ENCODE data around the gene ZNF653.

ZNF653 gene

DNA sequence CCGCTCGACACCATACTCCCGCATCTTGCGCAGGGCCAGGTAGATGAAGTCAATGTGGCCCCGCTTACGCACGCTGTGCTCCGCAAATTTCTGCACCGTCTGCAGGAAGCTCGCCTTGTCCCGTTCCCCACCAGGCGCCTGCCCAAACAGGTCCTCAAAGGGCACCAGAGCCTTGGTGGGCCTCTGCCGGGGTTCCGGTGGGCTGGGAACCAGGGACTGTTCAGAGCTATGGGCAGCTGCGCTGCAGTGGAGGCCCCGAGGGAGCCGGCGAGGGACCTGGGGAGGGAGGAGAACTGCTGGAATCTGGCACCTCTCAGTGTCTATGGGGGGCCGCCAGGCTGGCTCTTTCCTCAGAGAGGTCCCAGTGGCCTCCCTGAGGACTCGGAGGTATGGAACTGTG lies 8.3 kb upstream of the ZNF653 start:
- no peak for DNase-seq

DNA sequence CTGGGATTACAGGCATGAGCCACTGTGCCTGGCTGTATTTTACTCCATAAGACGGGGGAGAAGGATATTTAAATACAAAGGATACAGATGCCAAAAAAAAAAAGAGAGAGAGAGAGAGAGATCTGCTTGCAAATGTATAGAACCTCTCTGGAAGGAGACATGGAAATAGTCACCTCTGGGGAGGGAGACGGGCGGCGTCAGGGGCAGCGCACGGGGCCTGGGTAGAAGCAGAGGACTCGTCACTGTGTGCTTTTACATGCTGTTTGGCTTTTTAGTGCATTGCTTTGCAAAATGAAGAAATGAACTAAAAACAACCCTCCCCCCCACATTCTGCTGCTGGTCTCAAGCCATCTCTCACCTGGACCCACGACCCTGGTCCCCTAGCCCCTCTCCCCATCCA lies 4.8 kb upstream of the ZNF653 start:
- DNase-seq = no peak

DNA sequence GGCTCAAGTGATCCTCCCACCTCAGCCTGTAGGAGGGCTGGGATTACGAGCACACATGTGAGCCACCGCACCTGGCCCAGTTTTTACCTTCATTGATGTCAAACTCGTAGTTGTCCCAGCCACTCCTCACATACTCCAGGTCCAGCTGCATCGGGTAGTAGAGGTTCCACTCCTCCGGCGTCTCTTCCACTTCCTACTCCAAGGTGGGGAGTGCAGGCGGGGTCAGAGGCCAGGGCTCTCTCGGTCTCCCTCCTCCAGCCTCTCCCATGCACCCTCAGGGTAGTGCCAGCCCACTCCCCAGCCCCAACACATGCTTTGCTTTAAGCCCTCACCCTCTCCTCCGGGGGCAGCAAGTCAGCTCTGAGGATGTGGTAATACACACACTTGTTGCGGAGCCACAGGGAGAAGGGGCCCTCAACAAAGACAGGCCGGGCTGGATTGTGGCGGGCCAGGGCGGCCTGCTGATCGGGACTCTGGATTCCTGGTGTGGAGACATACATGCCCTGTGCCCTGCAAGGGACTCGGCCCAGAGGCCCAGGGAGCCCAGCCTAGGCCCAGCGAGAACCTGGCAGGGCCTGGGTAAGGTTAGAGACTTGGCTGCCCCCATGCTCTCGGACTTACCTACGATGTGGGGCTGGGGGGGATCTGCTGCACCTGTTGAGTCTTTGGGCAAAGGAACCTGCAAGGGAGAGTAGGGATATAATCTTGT lies 1.9 kb upstream of the ZNF653 start:
- no peak for DNase-seq

GRCh38 chr19:11506967-11507366 lies 1.3 kb upstream of the ZNF653 start:
- DNase-seq = no peak

- DNase-seq = peak; percentile 19
These were observed 489 bp upstream of the ZNF653 start for GRCh38 chr19:11506101-11506555.

GRCh38 chr19:11505032-11505503 lies 571 bp downstream of the ZNF653 start:
- DNase-seq = peak; percentile 98

GRCh38 chr19:11504502-11505031 lies 1.1 kb downstream of the ZNF653 start:
- no peak for DNase-seq

GRCh38 chr19:11499890-11500420 lies 5.7 kb downstream of the ZNF653 start:
- DNase-seq = no peak

DNA sequence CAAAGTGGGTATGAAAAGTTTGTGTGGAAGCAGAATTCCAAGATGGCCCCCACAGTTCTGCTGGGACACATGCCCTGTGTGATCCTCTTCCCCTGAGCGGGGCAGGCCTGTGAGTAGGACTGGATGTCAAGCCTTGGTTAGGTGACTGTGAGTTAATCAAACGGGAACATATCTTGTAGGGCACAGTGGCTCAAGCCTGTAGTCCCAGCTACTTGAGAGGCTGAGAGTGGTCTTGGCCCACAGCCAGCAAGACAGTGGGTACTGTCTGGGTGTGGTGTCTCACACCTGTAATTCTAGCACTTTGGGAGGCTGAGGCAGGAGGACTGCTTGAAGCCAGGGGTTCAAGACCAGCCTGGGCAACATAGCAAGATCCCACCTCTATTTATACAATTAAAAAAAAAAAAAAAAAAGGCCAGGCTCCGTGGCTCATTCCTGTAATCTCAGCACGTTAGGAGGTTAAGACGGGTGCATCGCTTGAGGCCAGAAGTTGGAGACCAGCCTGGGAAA lies 6.4 kb downstream of the ZNF653 start:
- DNase-seq = no peak

- peak; percentile 78 for DNase-seq
These were observed 9.1 kb downstream of the ZNF653 start for GRCh38 chr19:11496391-11497163.

GRCh38 chr19:11495885-11496284 lies 9.8 kb downstream of the ZNF653 start:
- DNase-seq = no peak

- no peak for DNase-seq
These were observed 10.2 kb downstream of the ZNF653 start for GRCh38 chr19:11495481-11495880.

GRCh38 chr19:11494634-11495285 lies 10.9 kb downstream of the ZNF653 start:
- no peak for DNase-seq

GRCh38 chr19:11489378-11489777 lies 16.3 kb downstream of the ZNF653 start:
- DNase-seq = no peak

DNA sequence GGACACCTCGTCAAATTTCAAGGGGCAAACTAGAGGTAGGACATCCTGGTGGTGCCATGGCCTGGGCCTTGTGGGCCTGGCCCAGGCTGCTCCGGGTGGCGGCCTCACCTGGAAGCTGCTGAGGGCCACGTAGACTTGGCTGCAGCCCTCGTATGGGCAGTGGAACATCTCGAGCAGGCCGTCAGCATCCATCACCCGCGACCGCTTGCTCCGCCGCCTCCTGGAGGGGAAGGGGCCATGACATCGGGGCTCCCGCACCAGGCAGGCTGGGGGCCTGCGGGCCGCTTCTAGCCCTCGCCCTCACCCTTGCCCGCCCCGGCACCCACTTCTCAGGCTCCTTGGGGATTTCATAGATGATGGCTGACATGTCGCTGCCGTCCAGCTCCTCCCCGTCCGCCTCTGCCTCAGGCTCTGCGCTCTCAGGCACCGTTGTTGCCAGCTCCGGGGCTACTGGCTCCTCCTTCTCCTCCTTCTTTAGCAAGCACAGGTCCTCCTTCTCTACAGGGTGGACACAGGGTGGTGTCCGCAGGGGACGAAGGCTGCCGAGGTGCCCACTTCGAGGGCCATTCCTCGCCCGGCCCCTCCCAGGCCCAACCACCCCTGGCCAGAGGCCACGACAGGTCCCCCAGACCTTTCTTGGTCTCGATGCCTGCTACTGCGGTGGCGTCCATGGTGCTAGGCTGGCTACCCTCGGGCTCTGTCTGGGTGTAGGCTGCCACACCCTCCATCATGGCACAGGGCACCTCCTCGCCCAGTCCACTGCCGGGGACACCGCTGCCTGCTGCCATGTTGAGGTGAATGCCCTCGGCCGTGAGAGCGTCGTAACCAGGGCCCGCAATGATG lies 18.8 kb downstream of the ZNF653 start:
- no peak for DNase-seq

DNA sequence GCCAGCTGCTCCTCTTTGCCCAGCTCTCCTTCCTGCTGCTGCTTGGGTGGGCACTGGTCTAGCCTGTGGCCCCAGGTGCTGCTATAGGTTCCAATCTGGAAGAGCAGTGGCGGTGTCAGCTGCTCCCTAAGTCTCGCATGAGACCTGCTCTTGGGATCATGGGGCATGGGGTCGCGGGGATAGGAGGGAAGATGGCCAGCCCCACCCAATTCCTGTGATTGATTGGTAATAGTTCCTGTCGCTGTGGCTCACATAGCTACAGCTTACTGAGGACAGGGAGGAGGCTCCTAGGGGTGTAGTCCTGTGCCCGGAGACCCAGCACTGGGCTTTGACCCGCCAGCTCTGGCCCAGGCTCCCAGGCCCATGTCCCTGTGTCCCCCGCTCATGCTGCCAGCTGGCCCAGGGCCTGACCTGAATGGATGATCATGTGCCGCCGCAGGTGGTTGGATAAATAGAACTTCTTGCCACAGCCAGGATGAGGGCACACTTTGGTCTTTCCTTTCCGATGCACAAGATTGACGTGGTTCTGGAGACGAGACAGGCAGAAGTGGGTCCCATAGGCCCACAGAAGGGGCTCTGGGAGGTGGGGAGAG lies 20.3 kb downstream of the ZNF653 start:
- no peak for DNase-seq

GRCh38 chr19:11483366-11484111 lies 22.1 kb downstream of the ZNF653 start:
- DNase-seq = no peak

DNA sequence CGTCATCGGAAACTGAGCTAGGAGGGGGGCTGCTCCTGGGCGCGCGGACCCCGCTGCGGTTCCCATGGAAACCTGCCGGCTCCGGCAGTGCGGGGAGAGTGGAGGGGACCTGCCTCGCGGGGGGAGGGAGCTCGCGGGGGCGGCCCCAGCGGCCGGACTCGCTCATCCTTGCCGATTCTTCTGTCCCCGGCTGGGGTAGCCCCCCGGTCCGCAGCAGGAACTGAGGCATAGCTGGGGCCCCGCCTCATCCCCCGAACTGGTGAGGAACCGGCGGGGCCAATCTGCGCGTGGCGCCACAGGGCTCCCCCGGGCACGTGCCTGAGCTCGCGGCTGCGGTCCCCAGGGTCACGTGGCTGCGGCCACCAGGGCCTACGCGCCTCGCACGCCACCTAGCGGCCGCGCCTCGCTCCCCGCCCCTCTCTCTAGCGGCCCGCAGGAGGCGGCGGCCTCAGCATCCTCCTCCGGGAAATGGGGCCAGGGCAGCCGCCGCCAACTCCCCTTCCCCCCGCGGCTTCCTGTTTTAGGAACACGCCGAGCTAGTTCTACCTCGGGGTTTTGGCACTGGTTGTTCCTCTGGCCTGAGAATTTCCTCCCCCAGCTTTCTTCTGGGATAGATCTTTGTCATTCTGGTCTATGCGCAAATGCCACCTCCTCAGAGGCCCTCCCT lies 23.1 kb downstream of the ZNF653 start:
- peak; percentile 94 for DNase-seq

- DNase-seq = peak; percentile 90
These were observed 23.9 kb downstream of the ZNF653 start for GRCh38 chr19:11481534-11482383.
